Left forelimb (tissue), 1 donor: ENCODE results near the gene ABCA13.
"Not testable (repeated sequence)": the region's sequence is repeated elsewhere in the genome, so short reads cannot be mapped to it uniquely, and the experiment has no call there.

Source experiments
- DNase-seq: peaks from one replicate; pipeline ENCODE4 v3.0.0-alpha.2; 2018; ENCODE audit warnings: low spot score

Gene ABCA13, protein sequence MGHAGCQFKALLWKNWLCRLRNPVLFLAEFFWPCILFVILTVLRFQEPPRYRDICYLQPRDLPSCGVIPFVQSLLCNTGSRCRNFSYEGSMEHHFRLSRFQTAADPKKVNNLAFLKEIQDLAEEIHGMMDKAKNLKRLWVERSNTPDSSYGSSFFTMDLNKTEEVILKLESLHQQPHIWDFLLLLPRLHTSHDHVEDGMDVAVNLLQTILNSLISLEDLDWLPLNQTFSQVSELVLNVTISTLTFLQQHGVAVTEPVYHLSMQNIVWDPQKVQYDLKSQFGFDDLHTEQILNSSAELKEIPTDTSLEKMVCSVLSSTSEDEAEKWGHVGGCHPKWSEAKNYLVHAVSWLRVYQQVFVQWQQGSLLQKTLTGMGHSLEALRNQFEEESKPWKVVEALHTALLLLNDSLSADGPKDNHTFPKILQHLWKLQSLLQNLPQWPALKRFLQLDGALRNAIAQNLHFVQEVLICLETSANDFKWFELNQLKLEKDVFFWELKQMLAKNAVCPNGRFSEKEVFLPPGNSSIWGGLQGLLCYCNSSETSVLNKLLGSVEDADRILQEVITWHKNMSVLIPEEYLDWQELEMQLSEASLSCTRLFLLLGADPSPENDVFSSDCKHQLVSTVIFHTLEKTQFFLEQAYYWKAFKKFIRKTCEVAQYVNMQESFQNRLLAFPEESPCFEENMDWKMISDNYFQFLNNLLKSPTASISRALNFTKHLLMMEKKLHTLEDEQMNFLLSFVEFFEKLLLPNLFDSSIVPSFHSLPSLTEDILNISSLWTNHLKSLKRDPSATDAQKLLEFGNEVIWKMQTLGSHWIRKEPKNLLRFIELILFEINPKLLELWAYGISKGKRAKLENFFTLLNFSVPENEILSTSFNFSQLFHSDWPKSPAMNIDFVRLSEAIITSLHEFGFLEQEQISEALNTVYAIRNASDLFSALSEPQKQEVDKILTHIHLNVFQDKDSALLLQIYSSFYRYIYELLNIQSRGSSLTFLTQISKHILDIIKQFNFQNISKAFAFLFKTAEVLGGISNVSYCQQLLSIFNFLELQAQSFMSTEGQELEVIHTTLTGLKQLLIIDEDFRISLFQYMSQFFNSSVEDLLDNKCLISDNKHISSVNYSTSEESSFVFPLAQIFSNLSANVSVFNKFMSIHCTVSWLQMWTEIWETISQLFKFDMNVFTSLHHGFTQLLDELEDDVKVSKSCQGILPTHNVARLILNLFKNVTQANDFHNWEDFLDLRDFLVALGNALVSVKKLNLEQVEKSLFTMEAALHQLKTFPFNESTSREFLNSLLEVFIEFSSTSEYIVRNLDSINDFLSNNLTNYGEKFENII (N-terminal part only)

DNA sequence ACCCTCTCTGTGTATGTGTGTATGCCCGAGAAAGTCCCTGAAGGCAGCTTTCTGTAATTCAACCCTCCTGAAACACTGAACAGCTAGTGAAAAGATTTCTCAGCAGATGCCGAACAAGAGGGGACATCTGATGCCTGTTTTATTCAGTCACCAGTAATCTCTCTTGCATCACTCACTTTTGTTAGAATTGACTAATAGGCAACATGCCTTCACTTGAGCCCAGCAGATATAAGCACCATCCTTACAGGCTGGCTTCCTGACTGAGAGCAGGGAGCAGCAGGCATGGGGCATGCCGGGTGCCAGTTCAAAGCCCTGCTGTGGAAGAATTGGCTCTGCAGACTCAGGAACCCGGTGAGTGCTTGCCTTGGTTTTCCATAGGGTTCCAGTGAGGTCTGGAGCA is at the start of gene ABCA13:
ABCA13 (plus strand) TSS at position 257 of the 400 bp plus-strand sequence; CDS start at position 283, 26 bp downstream.
- DNase-seq, result no peak

DNA sequence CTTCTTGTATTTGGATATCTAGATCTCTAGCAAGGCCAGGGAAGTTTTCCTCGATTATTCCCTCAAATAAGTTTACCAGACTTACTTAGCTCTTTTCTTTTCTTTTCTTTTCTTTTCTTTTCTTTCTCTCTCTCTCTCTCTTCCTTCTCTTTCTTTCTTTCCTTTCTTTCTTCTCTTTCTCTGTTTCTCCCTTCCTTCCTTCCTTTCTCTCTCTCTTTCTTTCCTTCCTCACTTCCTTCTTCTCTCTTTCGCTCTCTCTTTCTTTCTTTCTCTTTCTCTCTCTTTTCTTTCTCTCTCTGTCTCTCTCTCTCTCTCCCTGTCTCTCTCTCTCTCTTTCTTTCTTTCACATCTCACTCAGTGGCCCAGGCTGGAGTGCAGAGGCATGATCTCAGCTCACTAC is 45.2 kb upstream of the ABCA13 start:
- DNase-seq, result no peak

DNA sequence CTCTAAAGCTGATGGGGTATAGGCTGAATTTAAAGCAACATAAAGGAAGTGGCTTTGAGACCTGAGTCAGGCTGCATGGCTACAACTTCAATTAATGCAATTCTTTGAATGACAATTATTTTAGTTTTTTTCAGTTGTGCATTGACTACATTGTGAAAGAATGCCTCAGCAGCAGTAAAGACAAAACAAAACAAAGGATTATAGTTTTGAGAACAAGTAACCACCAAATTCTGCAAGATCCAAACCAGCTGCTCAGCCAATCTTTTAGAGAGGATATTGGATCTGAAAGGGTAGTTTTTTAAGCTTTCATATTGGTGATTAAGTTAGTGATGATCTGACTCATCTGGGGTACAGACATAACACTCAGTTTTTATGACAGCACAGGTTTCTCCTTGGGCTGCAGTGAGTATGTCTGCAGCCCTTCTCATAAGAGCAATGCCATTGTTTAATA is 40.6 kb upstream of the ABCA13 start:
- DNase-seq, result no peak

DNA sequence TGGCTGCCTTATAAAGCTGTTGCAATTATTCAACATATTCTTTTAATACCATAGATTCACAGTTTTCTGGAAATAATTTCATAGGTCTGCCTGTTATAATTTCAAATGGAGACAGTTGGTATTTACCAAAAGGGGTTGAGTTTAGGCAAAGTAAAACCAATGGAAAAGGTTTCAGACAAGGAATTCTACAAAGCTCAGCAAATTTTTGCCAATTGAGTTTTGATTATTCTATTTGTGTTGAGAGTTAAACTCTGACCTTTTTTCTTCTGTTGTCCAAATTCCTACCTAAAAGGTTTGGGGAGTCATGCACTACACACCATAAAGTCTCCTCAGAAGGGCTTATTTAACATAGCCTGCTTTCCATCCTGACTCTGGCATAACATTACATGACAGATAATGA is 38.5 kb upstream of the ABCA13 start:
- DNase-seq, result no peak

DNA sequence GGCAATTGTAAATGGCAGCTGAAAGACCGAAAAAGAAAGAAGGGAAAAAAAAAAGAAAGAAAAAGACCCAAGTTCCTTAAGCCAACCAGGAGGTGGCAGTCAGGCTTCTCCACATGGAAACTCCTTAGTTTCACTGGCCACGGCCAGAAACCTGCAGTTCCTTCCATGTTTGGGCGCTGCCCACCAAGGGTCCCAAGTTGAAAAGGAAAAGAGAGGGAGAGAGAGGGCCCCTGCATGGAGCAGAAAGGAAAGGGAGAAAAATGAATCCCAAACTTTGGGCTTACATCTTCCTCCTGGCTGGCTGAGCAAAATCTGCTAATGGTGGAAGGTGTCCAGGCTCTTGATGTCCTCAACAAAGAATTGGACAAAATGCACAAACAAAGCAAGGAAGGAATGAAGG is 31.8 kb upstream of the ABCA13 start:
- no peak for DNase-seq

DNA sequence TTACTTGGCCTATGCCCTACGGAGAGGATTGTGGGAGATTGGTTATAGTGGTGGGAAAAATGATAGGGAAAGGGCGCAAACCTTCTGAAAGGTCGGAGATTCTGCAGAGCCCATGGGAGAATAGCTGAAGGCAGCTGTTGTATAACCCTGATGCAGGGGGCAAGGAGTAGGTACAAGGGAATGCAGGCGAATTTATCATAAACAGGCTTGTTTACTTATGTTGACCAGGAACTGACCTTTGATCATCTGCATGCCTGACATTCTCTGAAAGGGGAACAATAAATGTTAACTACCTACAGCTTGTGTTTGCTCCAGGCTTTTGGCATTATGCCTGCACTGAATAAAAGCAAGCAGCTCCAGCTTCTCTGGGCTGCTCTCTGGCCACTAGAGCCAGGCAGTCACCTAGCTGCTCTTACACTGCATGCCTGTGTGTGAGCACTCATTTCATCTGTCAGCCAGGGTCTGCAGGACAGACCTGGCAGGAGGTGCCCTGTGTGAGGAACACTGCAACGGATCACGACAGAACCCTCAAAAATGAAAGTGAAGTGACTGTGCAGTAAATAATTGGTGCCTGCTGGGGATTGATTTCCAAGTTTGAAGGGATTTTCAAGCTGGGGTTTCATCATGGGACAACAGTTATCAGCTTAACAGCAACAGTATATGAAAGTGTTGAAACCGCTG is 31.1 kb upstream of the ABCA13 start:
- DNase-seq, result no peak

DNA sequence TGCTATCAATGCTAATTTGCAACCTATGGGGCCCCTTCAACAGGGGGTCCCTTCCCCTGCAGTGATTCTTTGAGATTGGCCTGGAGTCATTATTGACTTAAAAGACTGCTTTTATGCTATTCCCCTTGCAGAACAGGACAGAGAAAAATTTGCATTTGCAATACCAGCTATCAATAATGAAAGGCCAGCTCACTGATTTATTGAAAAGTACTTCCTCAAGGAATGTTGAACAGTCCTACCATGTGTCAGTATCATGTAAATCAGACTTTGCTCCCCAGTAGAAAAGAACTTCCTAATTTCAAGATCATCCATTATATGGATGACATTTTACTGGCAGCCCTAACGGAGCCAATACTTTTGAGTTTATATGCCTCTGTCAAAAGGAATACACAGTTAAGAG is 29.7 kb upstream of the ABCA13 start:
- no peak for DNase-seq

DNA sequence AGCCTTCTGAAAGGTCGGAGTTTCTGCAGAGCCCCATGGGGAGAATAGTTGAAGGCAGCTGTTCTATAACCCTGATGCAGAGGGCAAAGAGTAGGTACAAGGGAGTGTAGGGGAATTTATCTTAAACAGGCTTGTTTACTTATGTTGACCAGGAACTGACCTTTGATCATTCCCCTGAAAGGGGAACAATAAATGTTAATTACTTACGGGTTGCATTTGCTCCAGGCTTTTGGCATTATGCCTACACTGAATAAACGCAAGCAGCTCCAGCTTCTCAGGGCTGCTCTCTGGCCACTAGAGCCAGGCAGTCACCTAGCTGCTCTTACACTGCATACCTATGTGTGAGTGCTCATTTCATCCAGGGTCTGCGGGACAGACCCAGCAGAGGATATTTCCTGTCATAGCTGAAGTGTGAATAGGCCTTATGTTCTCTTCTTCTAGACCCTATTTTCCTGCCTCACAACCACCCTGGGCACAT is 26.9 kb upstream of the ABCA13 start:
- DNase-seq, result no peak

DNA sequence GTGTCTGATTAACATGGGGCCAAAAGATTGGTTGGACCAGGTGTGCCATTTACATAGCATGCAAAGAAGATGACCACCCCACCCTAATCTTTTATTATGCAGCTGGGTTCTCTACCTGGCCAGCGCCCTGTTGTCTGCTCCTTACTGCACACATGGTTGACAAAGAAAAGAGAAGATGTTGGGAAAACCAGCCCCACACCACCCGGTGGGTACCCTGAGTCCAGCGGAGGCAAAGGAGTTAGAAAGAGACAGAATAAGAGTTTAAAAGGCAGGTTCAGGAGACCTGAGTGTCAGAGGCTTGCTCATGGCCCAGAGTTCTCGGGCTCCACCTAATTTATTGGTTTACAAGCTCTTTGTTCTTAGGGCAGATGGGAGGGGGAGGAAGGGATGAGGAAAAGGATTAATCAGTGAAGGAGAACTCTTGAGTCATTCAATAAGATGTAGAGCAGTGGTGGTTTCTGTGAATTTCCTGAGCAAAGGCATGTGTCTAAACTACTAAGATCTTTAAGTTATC is 24.1 kb upstream of the ABCA13 start:
- no peak for DNase-seq

DNA sequence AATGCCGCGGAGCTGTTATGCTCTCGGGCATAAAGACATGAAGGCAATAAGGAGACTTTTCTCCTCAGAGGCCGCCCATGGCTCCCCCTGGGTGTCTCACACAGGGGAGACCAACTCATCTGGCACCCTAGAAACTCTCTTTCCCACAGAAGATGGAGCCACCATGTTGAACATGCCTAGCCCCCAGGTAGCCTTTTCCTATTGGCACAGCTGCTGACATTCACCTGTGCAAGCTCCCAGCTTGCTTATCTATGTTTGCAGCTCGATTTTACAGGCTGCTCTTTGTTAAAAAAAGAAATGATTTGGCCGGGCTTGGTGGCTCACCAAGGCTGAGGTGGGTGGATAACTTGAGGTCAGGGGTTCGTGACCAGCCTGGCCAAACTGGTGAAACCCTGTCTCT is 23.6 kb upstream of the ABCA13 start:
- not testable (repeated sequence) for DNase-seq

DNA sequence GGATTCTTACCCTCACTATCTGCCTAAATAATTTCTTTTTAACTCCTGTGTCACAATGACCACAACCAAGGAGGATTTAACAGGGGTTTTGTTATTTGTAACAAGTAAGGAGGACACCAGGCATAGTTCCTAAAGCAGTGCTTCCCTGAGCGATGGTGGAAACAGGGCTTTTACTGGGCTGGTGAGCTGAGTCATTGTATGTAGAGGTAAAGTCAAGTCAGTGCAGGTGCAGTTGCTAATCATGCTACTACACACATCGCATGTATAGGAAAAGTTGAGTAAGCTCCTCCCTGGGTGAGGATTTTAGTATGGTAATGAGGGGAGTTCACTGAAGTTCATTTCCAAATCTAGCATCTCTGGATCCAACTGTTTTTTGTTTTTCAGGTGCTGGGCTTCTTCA is 22.9 kb upstream of the ABCA13 start:
- DNase-seq, result no peak

DNA sequence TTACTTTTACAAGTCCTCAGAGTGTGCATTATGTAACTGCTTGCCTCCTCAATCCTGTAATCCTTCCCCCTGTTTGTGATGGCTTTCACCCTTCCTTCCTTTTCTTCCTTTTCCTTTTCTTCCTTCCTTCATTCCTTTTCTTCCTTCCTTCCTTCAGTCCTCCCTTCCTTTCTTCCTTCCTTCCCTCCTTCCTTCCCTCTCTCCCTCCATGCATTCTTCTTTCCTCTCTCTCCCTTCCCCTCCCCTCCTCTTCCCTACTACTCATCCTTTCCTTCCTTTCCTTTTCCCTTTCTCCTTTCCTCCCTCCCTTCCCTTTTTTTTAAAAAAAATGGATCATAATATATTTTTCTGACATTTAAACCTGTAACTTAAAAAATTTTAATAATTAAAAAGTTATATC is 22.2 kb upstream of the ABCA13 start:
- no peak for DNase-seq

DNA sequence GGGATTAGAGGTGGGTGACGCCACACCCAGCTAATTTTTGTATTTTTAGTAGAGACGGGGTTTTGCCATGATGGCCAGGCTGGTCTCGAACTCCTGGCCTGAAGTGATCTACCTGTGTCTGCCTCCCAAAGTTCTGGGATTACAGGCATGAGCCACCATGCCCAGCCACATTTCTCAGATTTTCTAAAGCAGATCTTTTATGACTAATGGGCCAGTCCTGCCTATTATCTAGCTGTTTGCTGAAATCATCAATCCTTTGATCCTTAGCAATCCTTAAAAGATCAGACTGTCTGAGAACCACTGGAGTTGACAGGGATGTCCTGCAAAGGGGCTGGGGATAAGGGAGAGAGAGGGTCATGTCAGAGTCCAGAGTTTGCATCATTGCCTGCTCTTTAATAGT is 21.2 kb upstream of the ABCA13 start:
- no peak for DNase-seq

DNA sequence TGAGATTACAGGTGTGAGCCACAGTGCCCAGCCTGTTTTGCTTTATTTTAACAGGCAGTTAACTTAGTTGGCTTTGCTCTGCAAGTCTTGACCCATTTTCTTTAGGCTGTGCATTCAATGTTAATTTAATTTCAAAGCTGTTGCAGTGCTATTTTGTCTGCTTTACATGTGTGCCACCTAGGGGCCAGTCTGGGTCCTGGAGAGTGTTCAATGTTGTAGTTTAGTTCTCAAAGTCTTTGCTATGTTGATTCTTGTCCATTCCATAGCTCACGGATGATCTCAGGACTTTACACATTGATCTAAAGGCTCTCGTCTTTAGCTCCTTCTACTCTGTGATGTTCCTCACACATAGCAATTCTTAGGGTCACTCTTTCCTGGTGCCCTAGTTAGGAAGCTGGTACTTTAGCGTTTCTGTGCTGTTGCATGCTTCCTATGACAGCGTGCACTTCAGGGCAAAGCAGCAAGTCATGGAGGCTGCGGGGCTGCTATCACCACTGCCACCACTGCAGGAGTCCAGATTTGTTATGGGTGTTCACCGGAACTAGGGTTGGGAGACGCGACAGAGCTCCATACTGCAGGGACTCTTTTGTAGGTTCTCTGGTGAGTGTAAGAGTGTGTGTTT is 16.4 kb upstream of the ABCA13 start:
- DNase-seq, result no peak

DNA sequence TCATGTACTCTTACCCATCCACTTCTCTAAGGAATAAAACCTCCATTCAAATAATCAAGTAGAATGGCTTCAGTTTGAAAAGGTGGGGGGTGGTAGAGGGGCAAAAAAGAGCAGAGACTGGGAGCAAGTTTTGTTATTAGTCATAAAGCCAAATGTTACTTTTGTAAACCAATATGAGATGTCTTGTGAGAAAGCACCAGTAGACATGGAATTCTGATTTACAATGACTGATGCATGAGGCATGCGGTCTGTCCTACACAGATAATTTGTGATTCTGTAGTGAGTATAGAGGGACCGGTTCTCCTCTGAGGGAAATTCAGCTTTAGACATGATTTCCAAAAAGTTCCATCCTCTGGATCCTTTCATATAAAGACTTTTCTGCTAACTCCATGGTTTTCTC is 12.9 kb upstream of the ABCA13 start:
- no peak for DNase-seq

DNA sequence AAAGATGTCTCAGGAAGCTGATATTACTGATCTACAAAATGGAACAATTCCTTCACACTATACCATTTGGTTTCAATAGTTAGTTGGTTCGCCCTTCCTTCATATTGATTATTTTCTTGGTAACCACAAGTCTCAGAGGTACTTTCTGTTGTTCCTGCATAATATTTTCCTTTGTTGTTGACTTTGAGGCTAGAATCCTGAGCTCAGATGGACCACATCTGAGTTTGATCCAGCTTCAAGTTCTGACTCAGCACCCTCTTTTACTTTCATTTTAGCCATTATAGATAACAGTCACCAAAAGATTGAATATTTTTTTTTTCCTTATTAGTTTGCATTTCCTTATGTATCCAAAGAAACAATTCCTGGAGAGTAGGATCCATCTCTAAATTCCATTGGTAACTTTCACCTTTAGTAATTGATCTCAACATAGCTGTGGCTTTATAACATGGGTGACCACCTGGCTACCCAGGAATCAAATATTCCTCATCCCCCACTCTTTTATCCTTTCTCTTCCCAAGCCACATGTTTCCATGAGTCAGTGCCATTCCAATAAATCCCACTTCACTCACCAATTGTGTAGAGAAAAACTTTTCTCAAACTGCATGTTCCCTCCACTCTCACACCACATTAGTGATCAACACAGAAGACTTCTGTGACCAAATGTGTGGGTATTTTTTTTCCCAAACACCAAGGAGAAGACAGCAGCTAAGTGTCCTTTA is 9.7 kb upstream of the ABCA13 start:
- DNase-seq, result no peak

DNA sequence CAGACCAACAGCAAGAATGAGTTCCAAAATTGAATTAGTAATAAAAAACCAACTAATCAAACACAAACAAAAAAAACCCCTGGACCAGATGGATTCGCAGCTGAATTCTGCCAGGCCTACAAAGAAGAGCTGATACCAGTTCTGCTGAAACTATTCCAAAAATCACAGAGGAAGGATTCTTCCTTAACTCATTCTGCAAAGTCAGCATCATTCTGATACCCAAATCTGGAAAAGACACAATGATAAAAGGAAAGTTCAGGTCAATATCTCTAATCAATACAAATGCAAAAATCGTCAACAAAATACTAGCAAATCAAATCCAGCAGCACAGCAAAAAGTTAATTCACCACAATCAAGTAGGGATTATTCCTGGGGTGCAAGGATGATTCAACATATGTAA is 6.1 kb upstream of the ABCA13 start:
- DNase-seq, result no peak

DNA sequence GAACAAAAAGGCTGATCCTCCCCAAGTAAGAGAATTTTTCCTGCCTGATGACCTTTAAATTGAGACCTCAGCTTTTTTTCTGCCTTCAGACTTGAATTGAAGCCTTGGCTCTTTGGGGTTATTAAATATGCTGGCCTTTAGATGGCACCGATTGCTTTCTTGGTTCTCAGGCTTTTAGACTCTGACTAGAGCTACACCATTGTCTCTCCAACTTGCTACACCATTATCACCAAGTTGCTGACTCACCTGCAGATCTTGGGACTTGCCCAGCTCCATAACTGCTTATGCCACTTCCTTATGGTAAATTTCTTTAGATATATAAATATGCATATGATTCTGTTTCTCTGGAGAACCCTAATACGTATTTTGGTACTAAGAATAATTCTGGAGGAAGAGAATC is 3.1 kb upstream of the ABCA13 start:
- no peak for DNase-seq

DNA sequence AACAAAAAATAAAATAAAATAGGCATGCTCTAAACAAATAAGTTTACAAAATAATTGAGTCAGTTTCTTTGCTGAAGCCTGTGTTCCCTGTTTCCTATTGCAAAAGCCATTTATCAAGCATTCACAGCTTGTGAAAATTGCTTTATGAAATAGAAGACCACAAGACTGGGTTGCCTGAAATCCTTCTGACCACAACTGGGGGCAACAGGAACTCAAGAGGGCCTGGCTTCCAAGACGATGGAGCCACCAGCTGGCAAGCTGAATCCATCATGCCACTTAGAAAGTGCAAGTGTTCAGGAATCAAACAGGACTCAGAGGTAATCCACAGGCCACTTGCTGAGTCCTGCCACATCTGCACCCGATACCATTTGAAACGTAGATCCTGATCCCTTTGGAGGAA is 752 bp upstream of the ABCA13 start:
- DNase-seq, result no peak

DNA sequence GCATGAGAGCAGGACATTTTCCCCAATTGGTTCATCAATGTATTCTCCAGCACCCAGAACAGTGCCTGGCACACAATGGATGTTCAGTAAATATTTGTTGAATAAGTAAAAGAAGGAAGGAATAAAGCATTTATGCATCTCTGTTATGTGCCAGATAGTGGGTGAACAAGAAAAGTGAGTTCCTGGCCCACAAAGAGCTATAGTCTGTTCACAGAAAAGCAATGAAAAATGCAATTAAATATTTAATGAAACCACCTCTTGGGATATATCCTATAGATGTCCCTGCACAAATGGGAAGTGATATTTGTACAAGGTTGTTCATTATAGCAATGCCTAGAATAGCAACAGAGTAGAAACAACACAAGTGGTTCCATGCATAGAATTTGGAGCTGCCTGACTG is 2.1 kb downstream of the ABCA13 start:
- DNase-seq, result no peak
